ENCODE data around the gene ZNF211. TPM values are rescaled to one million over a fixed set of nuclear protein-coding genes. Genes with fewer than 3 reads are reported as not detected.

Gene ZNF211
- total RNA-seq, 1 experiment from 2014 or later = 6.7 TPM

GRCh38 chr19:57688011-57688763 is 55.2 kb downstream of the ZNF211 start:
- Histone ChIP-seq H3K9ac (ENCODE audit: low read length) (no peak overlapping the region), H3K79me2 (ENCODE audit: insufficient read depth, low read length) (peaks cover 74% of the 10 kb centered on the region), H2AFZ (ENCODE audit: low read depth, low read length, poor library complexity, severe bottlenecking) (no peak overlapping the region), H3K9me2 (ENCODE audit: insufficient read depth) (no peaks in the 10 kb centered on the region), H3K4me3 (replicated peaks in 1 of 2; ENCODE audit: low read depth in 1 of 2, low read length in 2 of 2) (no peak overlapping the region), H3K4me1 (ENCODE audit: control insufficient read depth in 1 of 2, insufficient read depth in 2 of 2, low read length in 2 of 2) (no peaks in the 10 kb centered on the region), H3K27ac (ENCODE audit: low read depth, low read length) (no peak overlapping the region), H3K27me3 (ENCODE audit: insufficient read depth, low read length) (no peaks in the 10 kb centered on the region), H3K4me2 (ENCODE audit: low read length) (no peak overlapping the region), H3K9me3 (ENCODE audit: control insufficient read depth in 1 of 2, insufficient read depth in 1 of 2, low read depth in 1 of 2, low read length in 2 of 2) (peaks cover 48 to 57% of the 10 kb centered on the region in 2 experiments; a peak in 3 of 4 replicates), H3K36me3 (ENCODE audit: control insufficient read depth in 1 of 2, insufficient read depth in 2 of 2, low read length in 2 of 2) (peaks cover 19 to 70% of the 10 kb centered on the region in 2 experiments), H4K20me1 (ENCODE audit: insufficient read depth) (no peaks in the 10 kb centered on the region)
- ATAC-seq (no peak), DNase-seq (ENCODE audit: low read depth, low spot score) (no peak)
- TF ChIP-seq MAX (IDR thresholded peaks at IDR 0.05) (no peak), POLR2A (IDR thresholded peaks at IDR 0.05; ENCODE audit: borderline replicate concordance, extremely low read depth, insufficient read depth, insufficient read length) (no peak), CBX3 (IDR thresholded peaks at IDR 0.05; ENCODE audit: low read depth) (no peak), SIN3A (IDR thresholded peaks at IDR 0.05; ENCODE audit: low read depth) (no peak), SP1 (IDR thresholded peaks at IDR 0.05; ENCODE audit: low read depth) (no peak), SRF (IDR thresholded peaks at IDR 0.05; ENCODE audit: low read depth) (no peak), FOSL1 (IDR thresholded peaks at IDR 0.05; ENCODE audit: low read depth) (no peak), YY1 (IDR thresholded peaks at IDR 0.05; ENCODE audit: extremely low read depth, insufficient replicate concordance, low read depth, low read length) (no peak), POLR2AphosphoS5 (IDR thresholded peaks at IDR 0.05; ENCODE audit: low read depth, low read length) (no peak), ZNF274 (IDR thresholded peaks at IDR 0.05; ENCODE audit: low read depth, low read length) (no peak), ELF1 (IDR thresholded peaks at IDR 0.05; ENCODE audit: borderline replicate concordance, low read depth) (no peak), REST (IDR thresholded peaks at IDR 0.05; ENCODE audit: low read depth) (no peak), RAD21 (IDR thresholded peaks at IDR 0.05; ENCODE audit: low read depth) (no peak), ZFX (IDR thresholded peaks at IDR 0.05) (no peak)
- ChIA-PET RAD21 (ENCODE audit: low non-redundant PET in 1 of 2, low total read pairs in 2 of 2, uncharacterized antibody in 2 of 2, unreplicated experiment in 2 of 2) (no interaction called here), CTCF (no interaction called here), POLR2A (no interaction called here)
- BruUV-seq (replicated peaks) = no TSS peak
- intact Hi-C loops (cut with micrococcal nuclease) = no loop called here

Data from HCT116 (cell line).